ENCODE data around the gene COA8. TPM values are rescaled to one million over a fixed set of nuclear protein-coding genes. Genes with fewer than 3 reads are reported as not detected.

Gene COA8
- total and polyA plus RNA-seq, 2 of the 4 experiments (the other 2 are of a cell fraction), result 12.2 to 21.1 TPM

GRCh38 chr14:103519043-103519836 is 43.5 kb upstream of the COA8 start (continued):
- no peak for TF ChIP-seq MAZ (IDR thresholded peaks at IDR 0.05; ENCODE audit: borderline replicate concordance, low read depth, low read length)

GRCh38 chr14:103519837-103520212 is 42.9 kb upstream of the COA8 start:
- no TSS peak for BruUV-seq (replicated peaks)
- ATAC-seq (ENCODE audit: low read depth) (no peak), DNase-seq (no peak)
- Histone ChIP-seq H2BK120ac (ENCODE audit: low read depth, low read length) (no peak overlapping the region), H2AK5ac (ENCODE audit: low read depth, low read length) (no peak overlapping the region), H2AK9ac (replicated peaks; ENCODE audit: low read depth, low read length, poor library complexity) (no peak overlapping the region), H3K23ac (ENCODE audit: low read depth, low read length) (no peak overlapping the region), H3K18ac (ENCODE audit: low read depth, low read length) (no peak overlapping the region), H3K4me3 (ENCODE audit: insufficient read depth, low read depth, low read length) (no peak overlapping the region), H4K20me1 (ENCODE audit: insufficient read depth, low read length) (peaks cover 11% of the 10 kb centered on the region), H3K4me1 (ENCODE audit: control insufficient read depth, insufficient read depth, low read length) (peaks cover 18% of the 10 kb centered on the region), H3K79me1 (ENCODE audit: low read depth in 1 of 2, low read length in 2 of 2) (peaks cover 0 to 5% of the 10 kb centered on the region in 2 experiments; a peak in 1 of 4 replicates), H3K4ac (ENCODE audit: low read depth, low read length) (no peak overlapping the region), H4K5ac (ENCODE audit: low read depth, low read length) (no peak overlapping the region), H2AFZ (replicated peaks; ENCODE audit: low read length, poor library complexity) (no peak overlapping the region), H3K56ac (ENCODE audit: extremely low read depth, insufficient read depth, low read length) (no peak overlapping the region), H2BK5ac (ENCODE audit: low read depth, low read length, poor library complexity, severe bottlenecking) (no peak overlapping the region), H4K8ac (ENCODE audit: low read depth in 2 of 2, low read length in 2 of 2) (no peak overlapping the region), H3K4me2 (ENCODE audit: low read depth, low read length) (no peak overlapping the region), H3K14ac (replicated peaks; ENCODE audit: low read depth, low read length) (no peak overlapping the region), H3K36me3 (ENCODE audit: control insufficient read depth, insufficient read depth, low read length) (peaks cover 2% of the 10 kb centered on the region; the same call in 1 of the 2 replicates), H3K9ac (ENCODE audit: low read depth, low read length) (no peak overlapping the region), H3K9me3 (ENCODE audit: control insufficient read depth, insufficient read depth, low read length) (no peaks in the 10 kb centered on the region), H2BK20ac (ENCODE audit: low read depth, low read length) (no peak overlapping the region), H4K91ac (ENCODE audit: insufficient read depth, low read depth, low read length) (no peak overlapping the region), H3K27me3 (ENCODE audit: control insufficient read depth, insufficient read depth, low read length) (peaks cover 15% of the 10 kb centered on the region), H2BK15ac (ENCODE audit: low read depth, low read length) (no peak overlapping the region), H3K27ac (ENCODE audit: insufficient read depth, low read length) (no peak overlapping the region), H3K9me1 (ENCODE audit: insufficient read depth, low read length) (no peaks in the 10 kb centered on the region)
- no peak for TF ChIP-seq NFE2L2 (IDR thresholded peaks at IDR 0.05; ENCODE audit: low read depth, low read length)
- TF ChIP-seq CEBPB (IDR thresholded peaks at IDR 0.05; ENCODE audit: low read depth, low read length), result no peak
- TF ChIP-seq RCOR1 (IDR thresholded peaks at IDR 0.05; ENCODE audit: insufficient replicate concordance, low read length), result no peak
- no peak for TF ChIP-seq POLR2A (IDR thresholded peaks at IDR 0.05; ENCODE audit: low read depth, low read length)
- 56% methylated on average over 5 of the region's 22 CpGs; no CpG with 5 or more reads in 1 of the 2 experiments for WGBS, 2 experiments (ENCODE audit: extremely low coverage in 2 of 2, insufficient read length in 1 of 2)
- intact Hi-C loops (cut with micrococcal nuclease) (no loop called here), in situ Hi-C loops (cut with MboI; ENCODE audit: low sequenced_read_pairs) (no loop called here), dilution Hi-C loops (cut with HindIII; ENCODE audit: low sequenced_read_pairs, unreplicated experiment) (no loop called here)
- ChIA-PET CTCF (interaction anchor here (0.9 kb wide), 1 partner anchor 28 kb away, joined by 3 read pairs; no protein-coding TSS in a partner anchor), POLR2A (ENCODE audit: unreplicated experiment) (no interaction called here)
